ENCODE results near the gene NSRP1.

GRCh38 chr17:30160419-30161172 is 44.0 kb downstream of the NSRP1 start:
- no peak for TF ChIP-seq EZH2 (IDR thresholded peaks at IDR 0.05; ENCODE audit: insufficient read depth, poor library complexity, severe bottlenecking)
- no peak for TF ChIP-seq EZH2phosphoT487 (IDR thresholded peaks at IDR 0.05; ENCODE audit: insufficient read depth, low read depth)

Measured in GM23248 (cell line).